Measurements from ENCODE around the gene RTP3.

The RTP3 gene

DNA sequence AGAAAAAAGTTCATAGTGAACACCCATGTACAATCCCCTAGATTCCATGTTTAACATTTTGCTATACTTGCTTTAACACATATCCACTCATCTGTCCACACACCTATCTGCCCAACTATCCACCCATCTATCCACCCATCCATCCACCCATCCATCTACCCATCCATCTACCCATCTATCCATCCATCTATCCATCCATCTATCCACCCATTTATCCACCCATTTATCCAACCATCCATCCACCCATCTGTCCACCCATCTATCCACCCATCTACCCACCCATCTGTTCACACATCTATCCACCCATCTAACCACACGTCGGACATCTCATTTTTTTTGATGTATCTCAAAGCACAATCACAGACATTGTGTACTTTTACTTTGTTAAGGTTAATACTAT lies 25.8 kb downstream of the RTP3 start:
- Histone ChIP-seq H3K9ac (no peak overlapping the region), H3K9me3 (ENCODE audit: control insufficient read depth, low read length) (no peaks in the 10 kb centered on the region), H3K27ac (no peak overlapping the region), H3K4me1 (no peaks in the 10 kb centered on the region), H3K79me2 (no peaks in the 10 kb centered on the region), H3K4me3 (ENCODE audit: low read depth, low read length) (no peak overlapping the region), H2AFZ (no peak overlapping the region), H3K36me3 (ENCODE audit: control insufficient read depth, insufficient read depth, low read length) (no peaks in the 10 kb centered on the region), H3K27me3 (ENCODE audit: control insufficient read depth, insufficient read depth, low read length) (no peaks in the 10 kb centered on the region), H3K4me2 (ENCODE audit: low read length) (no peak overlapping the region)
- TF ChIP-seq, protein P1, sequence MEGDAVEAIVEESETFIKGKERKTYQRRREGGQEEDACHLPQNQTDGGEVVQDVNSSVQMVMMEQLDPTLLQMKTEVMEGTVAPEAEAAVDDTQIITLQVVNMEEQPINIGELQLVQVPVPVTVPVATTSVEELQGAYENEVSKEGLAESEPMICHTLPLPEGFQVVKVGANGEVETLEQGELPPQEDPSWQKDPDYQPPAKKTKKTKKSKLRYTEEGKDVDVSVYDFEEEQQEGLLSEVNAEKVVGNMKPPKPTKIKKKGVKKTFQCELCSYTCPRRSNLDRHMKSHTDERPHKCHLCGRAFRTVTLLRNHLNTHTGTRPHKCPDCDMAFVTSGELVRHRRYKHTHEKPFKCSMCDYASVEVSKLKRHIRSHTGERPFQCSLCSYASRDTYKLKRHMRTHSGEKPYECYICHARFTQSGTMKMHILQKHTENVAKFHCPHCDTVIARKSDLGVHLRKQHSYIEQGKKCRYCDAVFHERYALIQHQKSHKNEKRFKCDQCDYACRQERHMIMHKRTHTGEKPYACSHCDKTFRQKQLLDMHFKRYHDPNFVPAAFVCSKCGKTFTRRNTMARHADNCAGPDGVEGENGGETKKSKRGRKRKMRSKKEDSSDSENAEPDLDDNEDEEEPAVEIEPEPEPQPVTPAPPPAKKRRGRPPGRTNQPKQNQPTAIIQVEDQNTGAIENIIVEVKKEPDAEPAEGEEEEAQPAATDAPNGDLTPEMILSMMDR (IDR thresholded peaks at IDR 0.05), result no peak

DNA sequence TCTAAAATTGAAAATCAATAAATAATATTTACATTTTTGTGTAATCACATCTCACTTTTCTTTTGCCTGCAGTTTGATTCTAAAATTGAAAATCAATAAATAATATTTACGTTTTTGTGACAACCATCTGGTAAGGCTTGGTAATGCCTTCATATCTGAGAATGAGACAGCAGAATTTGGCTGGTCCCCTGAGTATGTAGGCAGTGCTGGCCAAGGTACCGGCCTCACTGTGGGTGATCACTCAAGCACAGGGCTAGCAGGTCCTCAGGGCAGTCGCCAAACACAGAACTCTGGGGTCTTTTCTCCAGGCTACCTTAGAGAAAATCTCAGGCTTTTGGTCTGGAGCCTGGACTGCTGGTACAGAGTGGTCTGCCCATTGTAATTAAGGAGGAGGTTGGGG lies 26.2 kb downstream of the RTP3 start:
- H3K27ac ChIP-seq, result no peak overlapping the region
- H3K4me1 ChIP-seq, result no peaks in the 10 kb centered on the region
- no peak overlapping the region for H3K4me2 ChIP-seq (ENCODE audit: low read length)
- no peaks in the 10 kb centered on the region for H3K36me3 ChIP-seq (ENCODE audit: control insufficient read depth, insufficient read depth, low read length)
- TF ChIP-seq, protein P1 (IDR thresholded peaks at IDR 0.05), result no peak
- H3K79me2 ChIP-seq, result no peaks in the 10 kb centered on the region
- H3K9ac ChIP-seq, result no peak overlapping the region
- H3K4me3 ChIP-seq (ENCODE audit: low read depth, low read length), result no peak overlapping the region
- H2AFZ ChIP-seq, result no peak overlapping the region
- no peaks in the 10 kb centered on the region for H3K27me3 ChIP-seq (ENCODE audit: control insufficient read depth, insufficient read depth, low read length)
- no peaks in the 10 kb centered on the region for H3K9me3 ChIP-seq (ENCODE audit: control insufficient read depth, low read length)

DNA sequence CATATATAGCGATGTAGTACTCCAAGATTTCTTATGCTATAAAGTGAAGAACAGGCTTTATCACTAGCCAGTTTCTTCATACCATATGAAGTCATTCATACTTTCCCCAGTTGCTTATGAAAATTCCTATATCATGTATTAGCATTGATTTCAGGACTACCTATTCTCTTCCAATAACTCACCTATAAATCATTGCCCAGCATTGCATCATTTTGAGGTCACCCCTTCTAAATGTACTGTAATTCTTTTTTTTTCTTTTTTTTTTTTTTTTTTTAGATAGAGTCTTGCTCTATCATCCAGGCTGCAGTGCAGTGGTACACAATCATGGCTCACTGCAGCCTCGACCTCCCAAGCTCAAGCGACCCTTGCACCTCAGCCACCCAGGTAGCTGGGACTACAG lies 27.1 kb downstream of the RTP3 start:
- H3K4me2 ChIP-seq (ENCODE audit: low read length), result no peak overlapping the region

DNA sequence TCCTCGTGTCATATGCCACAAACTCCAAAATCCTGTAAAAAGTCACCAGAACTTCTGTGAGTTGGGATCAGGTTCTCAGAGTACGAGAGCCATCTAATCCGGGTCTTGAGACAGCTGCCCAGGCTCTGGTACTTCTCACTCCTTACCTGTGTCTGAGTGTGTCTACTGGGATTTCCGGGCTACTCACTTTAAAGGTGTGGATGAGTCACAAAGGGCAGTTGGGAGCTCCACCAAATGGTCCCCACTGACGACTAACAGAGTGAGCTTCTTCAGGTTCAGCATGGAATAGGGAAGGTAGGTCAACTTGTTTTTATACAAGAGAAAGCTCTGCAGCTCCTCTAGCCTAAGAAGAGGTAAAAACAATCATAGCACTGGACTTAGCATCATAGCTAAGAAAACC lies 29.5 kb downstream of the RTP3 start:
- Histone ChIP-seq H3K9me3 (ENCODE audit: control insufficient read depth, low read length) (no peaks in the 10 kb centered on the region), H3K27me3 (ENCODE audit: control insufficient read depth, insufficient read depth, low read length) (no peaks in the 10 kb centered on the region), H3K4me2 (ENCODE audit: low read length) (no peak overlapping the region), H3K9ac (no peak overlapping the region), H3K79me2 (no peaks in the 10 kb centered on the region), H3K27ac (no peak overlapping the region), H3K4me3 (ENCODE audit: low read depth, low read length) (no peak overlapping the region), H3K4me1 (no peaks in the 10 kb centered on the region), H2AFZ (no peak overlapping the region), H3K36me3 (ENCODE audit: control insufficient read depth, insufficient read depth, low read length) (no peaks in the 10 kb centered on the region)
- TF ChIP-seq, protein P1 (IDR thresholded peaks at IDR 0.05), result no peak

More for the DNA sequence above, 27.1 kb downstream of the RTP3 start:
- no peak overlapping the region for H3K27ac ChIP-seq
- no peaks in the 10 kb centered on the region for H3K36me3 ChIP-seq (ENCODE audit: control insufficient read depth, insufficient read depth, low read length)
- no peaks in the 10 kb centered on the region for H3K4me1 ChIP-seq
- H3K9ac ChIP-seq, result no peak overlapping the region
- H3K4me3 ChIP-seq (ENCODE audit: low read depth, low read length), result no peak overlapping the region
- TF ChIP-seq, protein P1 (IDR thresholded peaks at IDR 0.05), result no peak
- no peak overlapping the region for H2AFZ ChIP-seq
- no peaks in the 10 kb centered on the region for H3K9me3 ChIP-seq (ENCODE audit: control insufficient read depth, low read length)
- no peaks in the 10 kb centered on the region for H3K27me3 ChIP-seq (ENCODE audit: control insufficient read depth, insufficient read depth, low read length)
- H3K79me2 ChIP-seq, result no peaks in the 10 kb centered on the region

DNA sequence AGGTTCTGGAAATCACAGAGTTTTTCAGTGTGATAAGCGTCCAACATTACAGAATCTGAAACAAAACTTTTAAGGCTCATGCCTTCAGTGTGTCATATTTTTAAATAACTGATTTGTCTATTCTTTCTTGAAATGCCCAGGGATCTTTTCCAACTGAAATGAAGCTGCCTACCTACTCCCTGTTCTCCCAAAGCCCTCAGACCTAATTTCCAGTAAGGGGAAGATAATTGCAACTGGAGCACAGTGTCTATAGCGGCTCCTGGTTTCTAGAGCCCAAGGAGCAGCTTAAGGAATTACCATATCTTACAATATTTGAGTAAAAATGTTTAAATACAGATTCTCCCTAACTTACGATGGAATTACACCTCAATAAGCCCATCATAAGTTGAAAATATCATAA lies 35.3 kb downstream of the RTP3 start:
- Histone ChIP-seq H3K4me3 (ENCODE audit: low read depth, low read length) (no peak overlapping the region), H3K9me3 (ENCODE audit: control insufficient read depth, low read length) (no peaks in the 10 kb centered on the region), H3K4me1 (no peaks in the 10 kb centered on the region), H3K9ac (no peak overlapping the region), H3K4me2 (ENCODE audit: low read length) (no peak overlapping the region), H3K27me3 (ENCODE audit: control insufficient read depth, insufficient read depth, low read length) (no peaks in the 10 kb centered on the region), H3K79me2 (no peaks in the 10 kb centered on the region), H2AFZ (no peak overlapping the region), H3K27ac (no peak overlapping the region), H3K36me3 (ENCODE audit: control insufficient read depth, insufficient read depth, low read length) (no peaks in the 10 kb centered on the region)
- TF ChIP-seq, protein P1 (IDR thresholded peaks at IDR 0.05), result no peak
